ENCODE results near the gene FRMD5.
"Not testable (repeated sequence)": the region's sequence is repeated elsewhere in the genome, so short reads cannot be mapped to it uniquely, and the experiment has no call there.

The FRMD5 gene

GRCh38 chr15:43881944-43882343 is 313.1 kb downstream of the FRMD5 start:
- DNase-seq = no peak

- no peak for DNase-seq
Measured at GRCh38 chr15:43881245-43881644, 313.8 kb downstream of the FRMD5 start.

GRCh38 chr15:43880406-43881194 is 314.5 kb downstream of the FRMD5 start:
- no peak for DNase-seq

- no peak for DNase-seq
Measured at GRCh38 chr15:43879386-43880355, 315.4 kb downstream of the FRMD5 start.

- no peak for DNase-seq
Measured at GRCh38 chr15:43878446-43878845, 316.6 kb downstream of the FRMD5 start.

- no peak for DNase-seq
Measured at GRCh38 chr15:43877371-43877770, 317.7 kb downstream of the FRMD5 start.

GRCh38 chr15:43876872-43877271 is 318.2 kb downstream of the FRMD5 start:
- no peak for DNase-seq

GRCh38 chr15:43873651-43874050 is 321.4 kb downstream of the FRMD5 start:
- no peak for DNase-seq

GRCh38 chr15:43872416-43873020 is 322.6 kb downstream of the FRMD5 start:
- peak in 1 of 2 donors; percentile 15 for DNase-seq

GRCh38 chr15:43871835-43872234 is 323.2 kb downstream of the FRMD5 start:
- no peak for DNase-seq

- no peak for DNase-seq
Measured at GRCh38 chr15:43868406-43868805, 326.7 kb downstream of the FRMD5 start.

GRCh38 chr15:43867096-43867495 is 328.0 kb downstream of the FRMD5 start:
- DNase-seq = no peak

- DNase-seq = not testable (repeated sequence)
Measured at GRCh38 chr15:43866636-43867035, 328.4 kb downstream of the FRMD5 start.

GRCh38 chr15:43859546-43859945 is 335.5 kb downstream of the FRMD5 start:
- DNase-seq = no peak

GRCh38 chr15:43854801-43855200 is 340.3 kb downstream of the FRMD5 start:
- DNase-seq = no peak

GRCh38 chr15:43852607-43853006 is 342.5 kb downstream of the FRMD5 start:
- no peak for DNase-seq

- DNase-seq = no peak
Measured at GRCh38 chr15:43851251-43851650, 343.8 kb downstream of the FRMD5 start.

- DNase-seq = no peak
Measured at GRCh38 chr15:43845421-43845820, 349.6 kb downstream of the FRMD5 start.

GRCh38 chr15:43832485-43832884 is 362.6 kb downstream of the FRMD5 start:
- DNase-seq = not testable (repeated sequence)

- DNase-seq = not testable (repeated sequence)
Measured at GRCh38 chr15:43831519-43832052, 363.5 kb downstream of the FRMD5 start.

GRCh38 chr15:43830691-43831275 is 364.3 kb downstream of the FRMD5 start:
- DNase-seq = not testable (repeated sequence)

- not testable (repeated sequence) for DNase-seq
Measured at GRCh38 chr15:43829951-43830540, 365.0 kb downstream of the FRMD5 start.

Data from activated CD4-positive, alpha-beta T cell treated with anti-CD3 and anti-CD28 coated beads for 4 hours (primary cell).